HCT116 (cell line): ENCODE measurements around the gene CIB4. TPM values are rescaled to one million over a fixed set of nuclear protein-coding genes. Genes with fewer than 3 reads are reported as not detected.

ENCODE experiments used
- ATAC-seq: fragments of 200-7000 bp; cut with Tn5 transposase; 2 replicates; pipeline ENCODE4 v1.9.1; 2020; ENCODE audit warnings: mild to moderate bottlenecking, moderate library complexity
- BruUV-seq: library from RNA; stranded (reverse); fragments of 400-500 nt; replicated peaks from 2 replicates; lab custom pipeline; 2021; lab: Mats Ljungman, UMichigan
- CTCF ChIA-PET: fragments of 300-600 bp; sonication (Branson Sonifier 250); formaldehyde crosslinking; loops from one replicate; lab custom pipeline; 2021; ENCODE audit warnings: antibody characterized with exemption; lab: Charles Lee
- POLR2A ChIA-PET: fragments of 300-600, 350-600 bp; sonication (Branson Sonifier 250); formaldehyde crosslinking; loops from one replicate; lab custom pipeline; 2021; ENCODE audit warnings: antibody characterized with exemption; lab: Charles Lee
- RAD21 ChIA-PET, 2 experiments: fragments of 300-600 bp; sonication (Branson Sonifier 250); formaldehyde crosslinking; loops; one replicate each; lab custom pipeline; 2023; ENCODE audit warnings: low total read pairs in 2 of 2; ENCODE audit not compliant: uncharacterized antibody in 2 of 2, unreplicated experiment in 2 of 2, low non-redundant PET in 1 of 2; lab: Charles Lee
- DNase-seq: peaks from one replicate; pipeline ENCODE4 v3.0.0-alpha.2; 2010; ENCODE audit warnings: low read depth, low spot score
- H2AFZ ChIP-seq: fragments of 200-600 bp; shearing (Covaris generic), sonication (generic); 2 replicates; pipeline ENCODE4 v1.6.1; 2017; ENCODE audit warnings: low read depth, mixed run types, mixed read lengths, antibody characterized with exemption, low read length; ENCODE audit not compliant: poor library complexity, severe bottlenecking
- H3K27ac ChIP-seq: 2 replicates; pipeline ENCODE4 v1.5.1; 2012; ENCODE audit warnings: low read depth, low read length
- H3K27me3 ChIP-seq: fragments of 200-600 bp; sonication (generic); 2 replicates; pipeline ENCODE4 v1.6.1; 2016; ENCODE audit warnings: mixed run types, low read length, mixed read lengths; ENCODE audit not compliant: insufficient read depth
- H3K36me3 ChIP-seq, 2 experiments: fragments of 200-500 bp in 1 of 2; fragments of 200-600 bp in 1 of 2; sonication (Bioruptor generic) in 1 of 2; sonication (generic) in 1 of 2; 2 replicates each; pipeline versions ENCODE4 v1.5.1 to v1.6.1; 2014 to 2016; ENCODE audit warnings: low read length in 2 of 2, inconsistent platforms in 1 of 2, mixed read lengths in 1 of 2, mixed run types in 1 of 2; ENCODE audit not compliant: insufficient read depth in 2 of 2, control insufficient read depth in 1 of 2
- H3K4me1 ChIP-seq, 2 experiments: fragments of 200-600 bp in 1 of 2; sonication (generic) in 1 of 2; 2 replicates each; pipeline versions ENCODE4 v1.5.1 to v1.6.1; 2012 to 2017; ENCODE audit warnings: low read length in 2 of 2, inconsistent platforms in 1 of 2, mild to moderate bottlenecking in 1 of 2, mixed read lengths in 1 of 2, mixed run types in 1 of 2, moderate library complexity in 1 of 2; ENCODE audit not compliant: insufficient read depth in 2 of 2, control insufficient read depth in 1 of 2
- H3K4me2 ChIP-seq: fragments of 200-600 bp; sonication (generic); 2 replicates; pipeline ENCODE4 v1.6.1; 2017; ENCODE audit warnings: mixed run types, low read length, mixed read lengths
- H3K4me3 ChIP-seq, 2 experiments: fragments of 200-600 bp in 1 of 2; sonication (generic) in 1 of 2; replicated peaks in 1 of 2; 2 replicates each; pipeline ENCODE4 v1.5.1; 2011 to 2016; ENCODE audit warnings: low read length in 2 of 2, control low read depth in 1 of 2, low read depth in 1 of 2, mild to moderate bottlenecking in 1 of 2, mixed read lengths in 1 of 2, mixed run types in 1 of 2
- H3K79me2 ChIP-seq: fragments of 200-600 bp; sonication (generic); 2 replicates; pipeline ENCODE4 v1.6.1; 2017; ENCODE audit warnings: mild to moderate bottlenecking, mixed run types, low read length, moderate library complexity, mixed read lengths; ENCODE audit not compliant: insufficient read depth
- H3K9ac ChIP-seq: fragments of 200-600 bp; sonication (generic); 2 replicates; pipeline ENCODE4 v1.6.1; 2016; ENCODE audit warnings: low read length, mixed read lengths
- H3K9me2 ChIP-seq: fragments of 200-600 bp; sonication (generic), shearing (Covaris generic); 2 replicates; pipeline ENCODE4 v1.6.1; 2017; ENCODE audit warnings: mixed run types, mild to moderate bottlenecking, moderate library complexity; ENCODE audit not compliant: insufficient read depth
- H3K9me3 ChIP-seq, 2 experiments: fragments of 200-500 bp in 1 of 2; fragments of 200-600 bp in 1 of 2; sonication (Bioruptor generic) in 1 of 2; sonication (generic) in 1 of 2; 2 replicates each; pipeline ENCODE4 v1.6.1; 2014 to 2017; ENCODE audit warnings: low read length in 2 of 2, mixed read lengths in 2 of 2, inconsistent platforms in 1 of 2, low read depth in 1 of 2, mild to moderate bottlenecking in 1 of 2, mixed run types in 1 of 2, moderate library complexity in 1 of 2; ENCODE audit not compliant: control insufficient read depth in 1 of 2, insufficient read depth in 1 of 2
- H4K20me1 ChIP-seq: fragments of 200-600 bp; sonication (generic), shearing (Covaris generic); 2 replicates; pipeline ENCODE4 v1.6.1; 2017; ENCODE audit warnings: mixed run types, mild to moderate bottlenecking, moderate library complexity; ENCODE audit not compliant: insufficient read depth
- CBX3 ChIP-seq: IDR thresholded peaks from 2 replicates; pipeline ENCODE4 v1.6.1; 2012; ENCODE audit warnings: low read depth
- EGR1 ChIP-seq: IDR thresholded peaks from 2 replicates; pipeline ENCODE4 v1.6.1; 2012; ENCODE audit warnings: low read depth
- EZH2 ChIP-seq: fragments of 200-600 bp; sonication (generic); IDR thresholded peaks from 2 replicates; pipeline ENCODE4 v1.6.1; 2017; ENCODE audit warnings: antibody characterized with exemption, mixed run types
- FOSL1 ChIP-seq: IDR thresholded peaks from 2 replicates; pipeline ENCODE4 v1.6.1; 2012; ENCODE audit warnings: low read depth
- JUND ChIP-seq: IDR thresholded peaks from 2 replicates; pipeline ENCODE4 v1.6.1; 2012
- POLR2AphosphoS5 ChIP-seq: IDR thresholded peaks from 2 replicates; pipeline ENCODE4 v1.6.1; 2011; ENCODE audit warnings: mild to moderate bottlenecking, low read depth, low read length, moderate library complexity
- RAD21 ChIP-seq: IDR thresholded peaks from 2 replicates; pipeline ENCODE4 v1.6.1; 2012; ENCODE audit warnings: low read depth, mild to moderate bottlenecking
- SP1 ChIP-seq: IDR thresholded peaks from 2 replicates; pipeline ENCODE4 v1.6.1; 2012; ENCODE audit warnings: low read depth
- SRF ChIP-seq: IDR thresholded peaks from 2 replicates; pipeline ENCODE4 v1.6.1; 2012; ENCODE audit warnings: low read depth
- TCF7L2 ChIP-seq: IDR thresholded peaks from 2 replicates; pipeline ENCODE4 v1.7.0; 2011; ENCODE audit warnings: borderline replicate concordance, inconsistent platforms; ENCODE audit not compliant: insufficient read depth, insufficient read length; ENCODE audit errors: extremely low read depth
- YY1 ChIP-seq: IDR thresholded peaks from 2 replicates; pipeline ENCODE4 v1.6.1; 2011; ENCODE audit warnings: low read length, low read depth, moderate library complexity, mild to moderate bottlenecking; ENCODE audit not compliant: insufficient replicate concordance; ENCODE audit errors: extremely low read depth
- ZFX ChIP-seq: fragments of 450-650 bp; IDR thresholded peaks from 2 replicates; pipeline ENCODE4 v1.6.1; 2017
- intact Hi-C: fragments of 100-400 bp; cut with micrococcal nuclease; formaldehyde crosslinking; loops from 2 replicates; pipeline ENCODE4 v1.10.0; 2022
- total RNA-seq: library from RNA; stranded (reverse); gene quantifications from one replicate; pipeline ENCODE4 v1.2.1, GENCODE V29; 2021; ENCODE audit not compliant: unreplicated experiment
- TF ChIP-seq, protein P1 (sequence below): IDR thresholded peaks from 2 replicates; pipeline ENCODE4 v1.6.1; 2011; ENCODE audit warnings: mild to moderate bottlenecking, low read length, moderate library complexity; ENCODE audit not compliant: insufficient replicate concordance; ENCODE audit errors: extremely low read depth
- TF ChIP-seq, protein P2 (sequence below): IDR thresholded peaks from 2 replicates; pipeline ENCODE4 v1.6.1; 2012
- TF ChIP-seq, protein P3 (sequence below): IDR thresholded peaks from 2 replicates; pipeline ENCODE4 v1.6.1; 2012; ENCODE audit warnings: low read depth
- TF ChIP-seq, protein P4 (sequence below), 3 experiments: fragments of 200-600 bp in 1 of 3; sonication (generic) in 1 of 3; IDR thresholded peaks in 2 of 3; conservative IDR thresholded peaks in 1 of 3; 2 replicates each; pipeline ENCODE4 v1.5.1; 2012 to 2017; ENCODE audit warnings: low read depth in 2 of 3, low read length in 2 of 3, antibody characterized with exemption in 1 of 3, borderline replicate concordance in 1 of 3, control low read depth in 1 of 3, mild to moderate bottlenecking in 1 of 3, mixed read lengths in 1 of 3, mixed run types in 1 of 3, moderate library complexity in 1 of 3; ENCODE audit not compliant: insufficient read depth in 1 of 3

CIB4 gene
- total RNA-seq, 1 experiment from 2014 or later = not detected

DNA sequence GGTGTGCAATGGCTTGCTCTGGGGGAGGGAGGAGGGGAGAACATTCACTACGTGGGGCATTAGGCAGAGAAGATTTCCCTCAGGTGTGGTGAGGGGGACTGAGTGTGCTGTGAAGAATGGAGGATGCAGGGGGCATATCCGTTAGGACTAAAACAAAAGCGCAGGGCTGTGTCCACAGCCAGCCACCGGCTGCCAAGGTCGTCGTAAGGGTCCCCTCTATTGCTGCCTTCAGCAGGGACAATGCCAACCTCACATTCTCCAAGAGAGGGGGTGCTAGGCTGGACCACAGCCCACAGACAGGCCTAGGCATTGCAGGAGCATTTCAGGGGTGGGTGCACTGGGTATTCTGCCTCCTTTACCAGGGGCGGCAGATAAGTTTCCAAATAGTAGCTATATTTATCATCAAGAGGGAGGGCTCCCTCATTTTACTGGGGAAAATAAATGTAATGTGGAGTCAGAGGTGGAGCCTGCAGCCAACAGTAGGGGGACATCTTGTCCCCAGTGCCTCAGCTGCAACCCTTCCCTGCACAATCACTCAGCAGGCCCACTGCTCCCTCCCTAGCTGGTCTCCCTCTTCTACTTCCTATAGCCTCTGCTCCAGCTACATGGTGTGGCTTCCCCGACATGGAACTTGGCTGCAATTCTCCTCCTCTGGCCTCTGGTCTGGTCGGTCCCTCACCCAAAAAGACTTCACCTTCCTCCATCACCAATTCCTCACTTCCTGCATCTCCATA, 88.4 kb downstream of the CIB4 start:
- RAD21 ChIA-PET = interaction anchor here in 1 of 2 experiments (1.0 kb wide), 1 partner anchor 25 kb away, joined by 3 read pairs; no protein-coding TSS in a partner anchor

More for the DNA sequence above, 88.4 kb downstream of the CIB4 start:
- Histone ChIP-seq H2AFZ (no peak overlapping the region), H3K4me3 (no peak overlapping the region), H3K9ac (no peak overlapping the region), H3K4me2 (no peak overlapping the region), H3K79me2 (no peaks in the 10 kb centered on the region), H3K9me3 (no peaks in the 10 kb centered on the region), H3K9me2 (no peaks in the 10 kb centered on the region), H4K20me1 (no peaks in the 10 kb centered on the region), H3K4me1 (peaks cover 3 to 25% of the 10 kb centered on the region in 2 experiments; a peak in 3 of 4 replicates), H3K27me3 (no peaks in the 10 kb centered on the region), H3K36me3 (no peaks in the 10 kb centered on the region), H3K27ac (no peak overlapping the region)
- POLR2A ChIA-PET = no interaction called here
- intact Hi-C loops = no loop called here
- TF ChIP-seq POLR2AphosphoS5 (no peak), FOSL1 (no peak), RAD21 (no peak), CBX3 (no peak), TCF7L2 (no peak), EZH2 (no peak), ZFX (no peak), EGR1 (no peak), JUND (no peak), YY1 (no peak), SP1 (no peak), SRF (no peak)
- TF ChIP-seq, protein P1, sequence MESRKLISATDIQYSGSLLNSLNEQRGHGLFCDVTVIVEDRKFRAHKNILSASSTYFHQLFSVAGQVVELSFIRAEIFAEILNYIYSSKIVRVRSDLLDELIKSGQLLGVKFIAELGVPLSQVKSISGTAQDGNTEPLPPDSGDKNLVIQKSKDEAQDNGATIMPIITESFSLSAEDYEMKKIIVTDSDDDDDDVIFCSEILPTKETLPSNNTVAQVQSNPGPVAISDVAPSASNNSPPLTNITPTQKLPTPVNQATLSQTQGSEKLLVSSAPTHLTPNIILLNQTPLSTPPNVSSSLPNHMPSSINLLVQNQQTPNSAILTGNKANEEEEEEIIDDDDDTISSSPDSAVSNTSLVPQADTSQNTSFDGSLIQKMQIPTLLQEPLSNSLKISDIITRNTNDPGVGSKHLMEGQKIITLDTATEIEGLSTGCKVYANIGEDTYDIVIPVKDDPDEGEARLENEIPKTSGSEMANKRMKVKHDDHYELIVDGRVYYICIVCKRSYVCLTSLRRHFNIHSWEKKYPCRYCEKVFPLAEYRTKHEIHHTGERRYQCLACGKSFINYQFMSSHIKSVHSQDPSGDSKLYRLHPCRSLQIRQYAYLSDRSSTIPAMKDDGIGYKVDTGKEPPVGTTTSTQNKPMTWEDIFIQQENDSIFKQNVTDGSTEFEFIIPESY = no peak
- TF ChIP-seq, protein P2, sequence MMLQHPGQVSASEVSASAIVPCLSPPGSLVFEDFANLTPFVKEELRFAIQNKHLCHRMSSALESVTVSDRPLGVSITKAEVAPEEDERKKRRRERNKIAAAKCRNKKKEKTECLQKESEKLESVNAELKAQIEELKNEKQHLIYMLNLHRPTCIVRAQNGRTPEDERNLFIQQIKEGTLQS = no peak
- TF ChIP-seq, protein P3, sequence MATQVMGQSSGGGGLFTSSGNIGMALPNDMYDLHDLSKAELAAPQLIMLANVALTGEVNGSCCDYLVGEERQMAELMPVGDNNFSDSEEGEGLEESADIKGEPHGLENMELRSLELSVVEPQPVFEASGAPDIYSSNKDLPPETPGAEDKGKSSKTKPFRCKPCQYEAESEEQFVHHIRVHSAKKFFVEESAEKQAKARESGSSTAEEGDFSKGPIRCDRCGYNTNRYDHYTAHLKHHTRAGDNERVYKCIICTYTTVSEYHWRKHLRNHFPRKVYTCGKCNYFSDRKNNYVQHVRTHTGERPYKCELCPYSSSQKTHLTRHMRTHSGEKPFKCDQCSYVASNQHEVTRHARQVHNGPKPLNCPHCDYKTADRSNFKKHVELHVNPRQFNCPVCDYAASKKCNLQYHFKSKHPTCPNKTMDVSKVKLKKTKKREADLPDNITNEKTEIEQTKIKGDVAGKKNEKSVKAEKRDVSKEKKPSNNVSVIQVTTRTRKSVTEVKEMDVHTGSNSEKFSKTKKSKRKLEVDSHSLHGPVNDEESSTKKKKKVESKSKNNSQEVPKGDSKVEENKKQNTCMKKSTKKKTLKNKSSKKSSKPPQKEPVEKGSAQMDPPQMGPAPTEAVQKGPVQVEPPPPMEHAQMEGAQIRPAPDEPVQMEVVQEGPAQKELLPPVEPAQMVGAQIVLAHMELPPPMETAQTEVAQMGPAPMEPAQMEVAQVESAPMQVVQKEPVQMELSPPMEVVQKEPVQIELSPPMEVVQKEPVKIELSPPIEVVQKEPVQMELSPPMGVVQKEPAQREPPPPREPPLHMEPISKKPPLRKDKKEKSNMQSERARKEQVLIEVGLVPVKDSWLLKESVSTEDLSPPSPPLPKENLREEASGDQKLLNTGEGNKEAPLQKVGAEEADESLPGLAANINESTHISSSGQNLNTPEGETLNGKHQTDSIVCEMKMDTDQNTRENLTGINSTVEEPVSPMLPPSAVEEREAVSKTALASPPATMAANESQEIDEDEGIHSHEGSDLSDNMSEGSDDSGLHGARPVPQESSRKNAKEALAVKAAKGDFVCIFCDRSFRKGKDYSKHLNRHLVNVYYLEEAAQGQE = no peak
- TF ChIP-seq, protein P4, sequence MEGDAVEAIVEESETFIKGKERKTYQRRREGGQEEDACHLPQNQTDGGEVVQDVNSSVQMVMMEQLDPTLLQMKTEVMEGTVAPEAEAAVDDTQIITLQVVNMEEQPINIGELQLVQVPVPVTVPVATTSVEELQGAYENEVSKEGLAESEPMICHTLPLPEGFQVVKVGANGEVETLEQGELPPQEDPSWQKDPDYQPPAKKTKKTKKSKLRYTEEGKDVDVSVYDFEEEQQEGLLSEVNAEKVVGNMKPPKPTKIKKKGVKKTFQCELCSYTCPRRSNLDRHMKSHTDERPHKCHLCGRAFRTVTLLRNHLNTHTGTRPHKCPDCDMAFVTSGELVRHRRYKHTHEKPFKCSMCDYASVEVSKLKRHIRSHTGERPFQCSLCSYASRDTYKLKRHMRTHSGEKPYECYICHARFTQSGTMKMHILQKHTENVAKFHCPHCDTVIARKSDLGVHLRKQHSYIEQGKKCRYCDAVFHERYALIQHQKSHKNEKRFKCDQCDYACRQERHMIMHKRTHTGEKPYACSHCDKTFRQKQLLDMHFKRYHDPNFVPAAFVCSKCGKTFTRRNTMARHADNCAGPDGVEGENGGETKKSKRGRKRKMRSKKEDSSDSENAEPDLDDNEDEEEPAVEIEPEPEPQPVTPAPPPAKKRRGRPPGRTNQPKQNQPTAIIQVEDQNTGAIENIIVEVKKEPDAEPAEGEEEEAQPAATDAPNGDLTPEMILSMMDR (IDR thresholded peaks at IDR 0.05 in 2 of 3, conservative IDR thresholded peaks at IDR 0.05 in 1 of 3; ENCODE audit: borderline replicate concordance in 1 of 3, insufficient read depth in 1 of 3, low read depth in 2 of 3, low read length in 2 of 3) = no peak
- DNase-seq (no peak), ATAC-seq (no peak)
- CTCF ChIA-PET = no interaction called here
- no TSS peak for BruUV-seq
